UCSD-AML1 (cell line): ENCODE measurements around the gene ASIC3.
"Not testable (repeated sequence)": the region's sequence is repeated elsewhere in the genome, so short reads cannot be mapped to it uniquely, and the experiment has no call there.

Experiments used
- DNase-seq: peaks from one replicate; lab custom pipeline; 2025; ENCODE audit not compliant: unreplicated experiment; lab: John Stamatoyannopoulos, UW

Gene ASIC3

DNA sequence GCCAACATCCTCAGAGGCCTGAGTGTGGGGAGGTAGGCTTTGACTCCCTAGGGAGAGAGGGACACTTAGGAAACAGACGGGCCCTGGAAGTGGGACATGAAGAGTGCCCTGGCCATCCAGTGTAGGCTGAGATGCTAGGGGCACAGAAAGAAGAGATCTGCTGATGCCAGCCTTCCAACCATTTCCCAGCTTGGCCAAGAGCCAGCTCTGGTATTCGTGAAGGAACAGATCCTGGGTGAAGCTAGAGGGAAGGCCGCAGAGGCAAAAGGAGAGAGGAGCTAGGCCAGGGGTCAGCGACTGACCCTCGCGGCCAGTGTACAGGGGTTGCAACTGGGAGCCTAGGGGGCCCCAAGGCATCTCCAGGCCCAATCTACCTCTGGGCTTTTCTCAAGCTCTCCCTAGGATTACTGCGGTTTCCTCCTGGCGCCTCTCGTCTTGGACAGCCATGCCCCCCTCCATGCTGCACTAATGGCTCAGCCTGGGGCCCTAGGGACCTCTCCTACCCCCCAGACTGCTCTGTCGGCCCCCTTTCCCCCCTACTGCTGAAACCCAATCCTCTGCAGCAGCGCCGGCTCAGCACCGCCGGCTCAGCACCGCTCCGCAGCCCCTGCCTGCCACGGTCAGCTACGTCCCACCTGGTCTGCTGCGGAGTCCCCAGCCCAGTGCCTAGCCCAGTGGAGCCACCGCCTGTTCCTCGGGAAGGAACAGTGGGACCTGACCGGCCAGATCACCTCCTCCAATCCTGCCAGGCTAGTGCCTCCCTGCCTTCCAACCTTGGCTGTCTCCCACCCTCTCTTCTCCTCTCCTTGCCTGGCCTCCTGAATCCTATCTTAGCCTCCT lies at the start of gene ASIC3:
Gene ASIC3 (plus strand): TSS at position 556 of the 840 bp plus-strand sequence. CDS start 355 bp downstream, outside the sequence.
- DNase-seq: no peak

DNA sequence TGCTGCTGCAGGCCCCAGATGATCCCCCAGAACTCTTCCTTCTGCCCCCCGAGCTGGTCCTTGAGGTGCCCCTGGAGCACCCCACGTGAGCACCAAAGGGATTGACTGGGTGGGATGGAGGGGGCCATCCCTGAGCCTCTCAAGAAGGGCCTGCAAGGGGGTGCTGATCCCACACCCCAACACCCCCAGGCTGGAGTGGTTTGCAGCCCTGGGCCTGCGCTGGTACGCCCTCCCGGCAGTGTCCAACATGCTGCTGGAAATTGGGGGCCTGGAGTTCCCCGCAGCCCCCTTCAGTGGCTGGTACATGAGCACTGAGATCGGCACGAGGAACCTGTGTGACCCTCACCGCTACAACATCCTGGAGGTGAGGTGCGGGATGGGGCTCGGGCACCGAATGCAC lies 49.3 kb upstream of the ASIC3 start:
- no peak for DNase-seq

DNA sequence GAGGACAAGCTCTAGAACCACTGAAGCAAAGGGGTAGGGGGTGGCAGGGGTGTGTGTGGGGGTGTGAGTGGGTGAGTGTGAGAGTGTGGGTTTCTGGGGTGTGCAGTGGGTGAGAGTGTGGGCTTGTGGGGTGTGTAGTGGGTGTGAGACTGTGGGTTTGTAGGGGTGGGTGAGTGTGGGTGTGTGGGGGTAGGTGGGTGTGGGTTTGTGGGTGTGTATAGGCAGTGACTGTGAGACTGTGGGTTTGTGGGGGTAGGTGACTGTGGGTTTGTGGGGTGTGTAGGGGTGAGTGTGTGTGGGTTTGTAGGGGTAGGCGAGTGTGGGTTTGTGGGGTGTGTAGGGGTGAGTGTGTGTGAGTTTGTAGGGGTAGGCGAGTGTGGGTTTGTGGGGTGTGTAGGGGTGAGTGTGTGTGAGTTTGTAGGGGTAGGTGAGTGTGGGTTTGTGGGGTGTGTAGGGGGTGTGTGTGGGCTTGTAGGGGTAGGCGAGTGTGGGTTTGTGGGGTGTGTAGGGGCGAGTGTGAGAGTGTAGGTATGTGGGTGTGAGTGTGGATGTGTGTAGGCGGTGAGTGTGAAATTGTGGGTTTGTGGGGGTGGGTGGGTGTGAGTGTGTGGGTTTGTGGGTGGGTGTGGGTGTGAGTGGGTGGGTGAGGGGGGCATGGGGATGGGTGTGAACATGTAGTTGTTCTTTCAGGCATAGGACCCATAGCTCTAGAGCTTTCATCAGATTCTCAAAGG lies 48.7 kb upstream of the ASIC3 start:
- no peak for DNase-seq

DNA sequence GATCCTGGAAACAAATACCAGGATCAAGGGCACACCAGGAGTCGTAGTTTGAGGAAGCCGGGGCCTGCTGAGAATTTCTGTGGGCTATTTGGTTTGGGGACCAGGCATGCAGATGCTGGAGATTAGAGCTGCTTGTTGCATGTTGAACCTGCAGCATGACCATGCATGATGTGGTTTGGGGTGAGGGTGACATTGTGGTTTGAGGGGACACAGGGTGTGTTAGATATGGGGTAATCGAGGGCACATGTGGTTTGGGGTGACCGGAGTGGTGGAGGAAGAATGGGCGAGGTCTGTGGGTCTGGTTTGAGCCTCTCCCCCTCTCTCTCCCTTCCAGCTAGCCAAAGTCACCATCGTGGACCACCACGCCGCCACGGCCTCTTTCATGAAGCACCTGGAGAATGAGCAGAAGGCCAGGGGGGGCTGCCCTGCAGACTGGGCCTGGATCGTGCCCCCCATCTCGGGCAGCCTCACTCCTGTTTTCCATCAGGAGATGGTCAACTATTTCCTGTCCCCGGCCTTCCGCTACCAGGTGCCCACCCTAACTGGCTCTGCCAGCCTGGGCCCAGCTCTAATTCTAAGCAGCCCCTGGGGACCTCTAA lies 47.3 kb upstream of the ASIC3 start:
- DNase-seq: no peak

DNA sequence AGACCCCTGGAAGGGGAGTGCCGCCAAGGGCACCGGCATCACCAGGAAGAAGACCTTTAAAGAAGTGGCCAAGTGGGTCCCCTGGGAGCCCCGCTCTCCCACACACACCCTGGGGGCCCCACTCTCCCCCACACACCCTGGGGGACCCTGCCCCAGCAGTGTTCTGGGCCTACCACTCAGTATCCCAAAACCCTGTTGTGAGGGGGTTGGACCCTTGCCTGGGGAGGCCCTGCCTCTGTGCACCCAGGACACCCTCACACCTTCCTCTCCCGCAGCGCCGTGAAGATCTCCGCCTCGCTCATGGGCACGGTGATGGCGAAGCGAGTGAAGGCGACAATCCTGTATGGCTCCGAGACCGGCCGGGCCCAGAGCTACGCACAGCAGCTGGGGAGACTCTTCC lies 46.8 kb upstream of the ASIC3 start:
- no peak for DNase-seq

DNA sequence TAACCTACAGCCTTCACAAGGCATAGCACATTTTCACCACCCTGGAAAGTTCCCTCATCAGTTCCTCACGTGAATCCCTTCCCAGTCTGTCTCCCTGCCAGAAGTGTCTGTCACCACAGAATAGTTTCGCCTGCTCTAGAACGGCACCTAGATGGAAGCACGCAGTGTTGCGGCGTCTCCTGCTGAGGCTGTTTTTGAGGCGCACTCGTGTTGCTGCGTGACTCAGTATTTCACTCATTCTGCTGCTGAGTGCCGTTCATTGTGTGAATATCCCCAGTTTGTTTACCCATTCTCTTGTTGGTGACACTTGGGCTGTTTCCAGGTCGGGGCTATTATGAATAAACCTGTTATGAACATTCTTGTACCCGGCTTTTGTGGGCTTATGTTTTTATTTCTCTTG lies 44.8 kb upstream of the ASIC3 start:
- DNase-seq: no peak

DNA sequence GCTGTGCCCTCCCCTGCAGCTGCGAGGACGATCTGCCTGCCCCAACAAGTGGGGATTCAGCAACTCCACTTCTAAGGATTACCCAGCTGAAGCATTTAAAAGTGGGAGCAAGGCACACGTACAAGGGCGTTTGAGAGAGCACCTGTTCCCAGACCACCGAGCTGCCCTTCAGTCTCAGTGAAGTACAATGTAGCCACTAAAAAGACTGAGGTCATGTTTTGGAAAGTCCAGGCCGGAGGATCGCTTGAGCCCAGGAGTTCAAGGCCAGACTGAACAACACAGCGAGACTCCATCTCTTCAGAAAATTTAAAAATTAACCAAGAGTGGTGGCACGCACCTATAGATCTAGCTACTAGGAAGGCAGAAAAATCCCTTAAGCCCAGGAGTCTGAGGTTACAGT lies 42.8 kb upstream of the ASIC3 start:
- DNase-seq: no peak

DNA sequence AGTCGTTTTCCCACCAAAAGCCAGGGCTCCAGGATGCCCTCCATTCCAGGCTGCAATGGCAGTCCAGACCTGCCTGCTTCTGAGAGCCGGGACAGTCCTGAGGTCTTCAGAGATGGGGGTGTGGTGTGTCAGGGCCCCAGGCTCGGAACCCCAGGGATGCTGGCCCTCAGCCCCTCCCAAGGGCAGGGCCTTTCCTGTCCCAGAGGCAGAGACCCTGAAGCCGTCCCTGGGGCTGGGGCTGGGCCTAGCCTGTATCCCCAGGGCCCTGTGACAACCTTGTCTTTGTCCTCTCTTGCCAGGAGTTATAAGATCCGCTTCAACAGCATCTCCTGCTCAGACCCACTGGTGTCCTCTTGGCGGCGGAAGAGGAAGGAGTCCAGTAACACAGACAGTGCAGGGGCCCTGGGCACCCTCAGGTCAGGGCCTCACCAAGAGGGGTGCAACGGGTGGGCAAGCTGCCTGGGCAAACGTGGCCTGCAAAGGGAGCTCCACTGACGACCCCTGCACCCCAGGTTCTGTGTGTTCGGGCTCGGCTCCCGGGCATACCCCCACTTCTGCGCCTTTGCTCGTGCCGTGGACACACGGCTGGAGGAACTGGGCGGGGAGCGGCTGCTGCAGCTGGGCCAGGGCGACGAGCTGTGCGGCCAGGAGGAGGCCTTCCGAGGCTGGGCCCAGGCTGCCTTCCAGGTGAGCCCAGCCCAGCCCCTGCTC lies 41.6 kb upstream of the ASIC3 start:
- DNase-seq: no peak

DNA sequence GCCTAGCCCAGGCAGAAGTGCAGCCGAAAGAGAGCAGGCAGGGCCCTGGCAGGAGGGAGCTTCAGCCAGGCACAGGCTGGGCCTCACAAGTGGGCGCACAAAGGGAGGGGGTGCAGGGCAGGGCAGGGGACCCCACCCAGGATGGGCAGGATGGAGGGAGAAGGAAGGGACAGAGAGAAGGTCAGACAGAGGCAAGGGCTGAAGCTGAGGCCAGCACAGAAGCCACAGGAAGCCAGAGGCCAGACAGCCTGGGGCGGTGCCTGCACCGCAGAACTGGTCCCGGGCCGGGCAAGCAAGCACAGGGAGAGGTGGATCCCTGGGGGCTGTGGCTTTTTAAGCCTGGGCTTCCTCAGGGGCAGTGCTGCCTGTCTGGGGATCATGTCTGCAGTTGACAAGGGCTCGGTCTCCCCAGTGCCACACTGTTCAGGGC lies 40.8 kb upstream of the ASIC3 start:
- peak; percentile 15 for DNase-seq

DNA sequence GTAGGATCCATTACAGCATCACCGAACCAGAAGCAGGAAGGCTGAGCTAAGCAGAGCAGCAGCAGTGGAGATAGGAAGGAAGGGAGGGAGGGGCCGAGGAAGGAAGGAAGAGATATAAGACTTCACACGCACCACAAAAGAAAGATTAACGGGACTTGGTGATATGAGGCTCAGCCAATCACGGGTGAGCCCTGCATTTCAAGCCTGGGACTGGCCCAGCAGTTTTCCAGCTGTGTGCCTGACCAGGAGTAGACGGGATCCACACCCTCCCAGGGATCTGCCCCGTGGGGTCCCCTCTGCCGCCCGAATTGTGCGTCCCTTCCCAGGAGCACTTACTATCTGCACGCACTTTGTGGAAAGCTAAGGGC lies 40.2 kb upstream of the ASIC3 start:
- peak; percentile 16 for DNase-seq

DNA sequence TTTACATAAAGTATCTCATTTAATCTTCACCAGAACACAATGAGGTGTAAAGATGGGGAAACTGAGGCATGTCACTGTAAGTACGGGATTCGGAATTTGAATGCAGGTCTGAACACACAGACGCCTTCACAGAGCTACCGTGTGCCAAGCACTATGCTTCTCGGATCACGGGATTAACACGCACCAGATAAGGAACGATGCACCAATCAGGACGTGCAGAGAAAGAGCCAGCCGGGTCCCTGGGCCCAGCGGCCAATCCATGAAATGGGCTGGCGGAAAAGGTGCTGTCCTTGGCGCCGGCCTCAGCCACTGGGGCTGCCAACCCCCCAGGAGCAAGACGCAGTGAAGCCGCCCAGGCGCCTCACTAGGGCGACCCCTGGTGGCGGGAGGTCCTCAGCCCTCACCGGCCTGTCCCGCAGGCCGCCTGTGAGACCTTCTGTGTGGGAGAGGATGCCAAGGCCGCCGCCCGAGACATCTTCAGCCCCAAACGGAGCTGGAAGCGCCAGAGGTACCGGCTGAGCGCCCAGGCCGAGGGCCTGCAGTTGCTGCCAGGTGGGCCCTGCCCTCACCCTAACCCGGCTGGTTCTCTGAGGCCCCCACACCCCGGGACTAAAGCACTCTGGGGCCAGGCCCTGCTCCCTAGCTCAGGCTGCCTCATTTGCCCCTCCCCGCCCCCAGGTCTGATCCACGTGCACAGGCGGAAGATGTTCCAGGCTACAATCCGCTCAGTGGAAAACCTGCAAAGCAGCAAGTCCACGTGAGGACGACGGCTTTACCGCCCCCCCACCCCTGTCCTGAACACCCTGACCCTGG lies 39.6 kb upstream of the ASIC3 start:
- no peak for DNase-seq

DNA sequence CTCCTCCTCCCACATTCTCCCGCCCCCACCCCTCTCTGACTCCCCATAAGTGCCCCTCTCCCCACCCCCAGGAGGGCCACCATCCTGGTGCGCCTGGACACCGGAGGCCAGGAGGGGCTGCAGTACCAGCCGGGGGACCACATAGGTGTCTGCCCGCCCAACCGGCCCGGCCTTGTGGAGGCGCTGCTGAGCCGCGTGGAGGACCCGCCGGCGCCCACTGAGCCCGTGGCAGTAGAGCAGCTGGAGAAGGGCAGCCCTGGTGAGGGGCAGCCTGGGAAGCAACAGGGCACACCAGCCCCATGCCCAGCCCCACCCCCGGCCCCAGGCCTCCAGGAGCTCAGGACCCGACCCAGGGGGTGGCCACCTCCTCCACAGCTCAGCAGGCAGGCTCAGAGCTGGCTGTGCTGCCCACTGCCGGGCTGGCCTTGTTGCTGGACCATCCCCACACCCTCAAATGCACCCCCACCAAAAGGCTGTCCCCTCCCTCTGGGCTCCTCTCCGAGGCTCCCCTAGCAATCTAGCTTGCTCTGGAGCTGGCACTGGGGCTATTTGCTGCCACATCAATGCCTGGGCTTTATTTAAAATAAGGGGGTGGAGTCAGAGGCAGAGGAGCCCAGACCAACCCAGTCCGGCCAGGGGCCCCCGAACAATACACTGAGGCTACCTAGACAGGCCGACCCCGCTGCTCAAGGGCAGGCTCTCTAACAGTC lies 38.8 kb upstream of the ASIC3 start:
- no peak for DNase-seq

DNA sequence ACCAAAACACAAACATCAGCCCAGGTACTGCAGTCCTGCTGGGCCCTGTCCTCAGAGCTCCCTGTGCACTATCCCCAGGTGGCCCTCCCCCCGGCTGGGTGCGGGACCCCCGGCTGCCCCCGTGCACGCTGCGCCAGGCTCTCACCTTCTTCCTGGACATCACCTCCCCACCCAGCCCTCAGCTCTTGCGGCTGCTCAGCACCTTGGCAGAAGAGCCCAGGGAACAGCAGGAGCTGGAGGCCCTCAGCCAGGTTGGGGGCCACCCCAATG lies 38.4 kb upstream of the ASIC3 start:
- no peak for DNase-seq

DNA sequence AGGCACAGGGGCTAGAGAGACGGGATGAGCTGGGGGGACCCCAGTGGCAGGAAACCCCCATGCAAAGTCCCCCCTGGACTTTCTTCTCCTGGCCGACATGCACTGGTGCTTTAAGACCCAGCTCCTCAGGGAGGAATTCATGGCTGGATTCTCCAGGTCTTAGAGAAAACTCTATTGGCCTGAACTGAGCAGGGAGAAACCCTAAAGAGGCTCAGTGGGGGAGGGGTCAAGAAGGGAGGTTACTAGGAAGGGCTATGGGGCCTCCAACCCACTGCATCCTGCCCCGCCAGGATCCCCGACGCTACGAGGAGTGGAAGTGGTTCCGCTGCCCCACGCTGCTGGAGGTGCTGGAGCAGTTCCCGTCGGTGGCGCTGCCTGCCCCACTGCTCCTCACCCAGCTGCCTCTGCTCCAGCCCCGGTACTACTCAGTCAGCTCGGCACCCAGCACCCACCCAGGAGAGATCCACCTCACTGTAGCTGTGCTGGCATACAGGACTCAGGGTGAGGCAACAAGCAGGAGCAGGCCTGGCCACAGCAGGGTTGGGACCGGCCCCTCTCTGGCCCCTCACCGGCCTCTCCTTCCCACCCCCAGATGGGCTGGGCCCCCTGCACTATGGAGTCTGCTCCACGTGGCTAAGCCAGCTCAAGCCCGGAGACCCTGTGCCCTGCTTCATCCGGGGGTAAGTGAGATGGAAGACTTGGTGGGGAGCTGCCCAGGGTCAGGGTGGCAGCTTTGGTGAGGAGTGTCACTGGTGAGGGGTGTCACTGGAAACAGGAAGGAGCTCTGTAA lies 37.8 kb upstream of the ASIC3 start:
- DNase-seq: peak; percentile 51

DNA sequence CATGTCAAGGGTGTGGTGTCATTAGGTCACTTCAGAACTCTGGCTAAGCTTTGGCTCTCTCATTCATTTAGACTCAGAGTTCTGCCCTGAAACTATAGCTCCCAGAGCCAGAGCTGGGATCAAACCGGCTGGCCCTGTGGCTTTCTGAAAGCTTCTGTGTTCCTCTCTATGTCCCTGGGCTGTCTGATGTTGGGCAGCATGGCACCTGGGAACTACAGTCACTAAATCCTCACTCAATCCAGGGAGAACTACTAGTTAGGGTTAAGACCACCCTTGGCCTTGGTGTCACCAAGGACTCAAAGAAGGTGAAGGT lies 37.3 kb upstream of the ASIC3 start:
- DNase-seq: no peak

DNA sequence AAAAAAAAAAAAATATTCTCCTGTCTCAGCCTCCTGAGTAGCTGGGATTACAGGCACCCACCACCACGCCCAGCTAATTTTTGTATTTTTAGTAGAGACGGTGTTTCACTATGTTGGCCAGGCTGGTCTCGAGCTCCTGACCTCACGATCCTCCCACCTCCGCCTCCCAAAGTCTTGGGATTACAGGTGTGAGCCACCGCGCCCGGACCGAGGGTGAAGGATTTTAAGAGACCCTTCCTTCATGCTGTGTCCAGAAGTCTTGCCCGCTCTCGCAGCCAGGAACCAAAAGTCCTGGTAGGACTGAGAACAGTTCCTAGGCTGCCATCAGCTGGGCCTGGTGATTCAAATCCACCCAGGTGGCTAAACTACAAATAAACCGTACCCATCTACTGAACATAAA lies 36.7 kb upstream of the ASIC3 start:
- DNase-seq: not testable (repeated sequence)

DNA sequence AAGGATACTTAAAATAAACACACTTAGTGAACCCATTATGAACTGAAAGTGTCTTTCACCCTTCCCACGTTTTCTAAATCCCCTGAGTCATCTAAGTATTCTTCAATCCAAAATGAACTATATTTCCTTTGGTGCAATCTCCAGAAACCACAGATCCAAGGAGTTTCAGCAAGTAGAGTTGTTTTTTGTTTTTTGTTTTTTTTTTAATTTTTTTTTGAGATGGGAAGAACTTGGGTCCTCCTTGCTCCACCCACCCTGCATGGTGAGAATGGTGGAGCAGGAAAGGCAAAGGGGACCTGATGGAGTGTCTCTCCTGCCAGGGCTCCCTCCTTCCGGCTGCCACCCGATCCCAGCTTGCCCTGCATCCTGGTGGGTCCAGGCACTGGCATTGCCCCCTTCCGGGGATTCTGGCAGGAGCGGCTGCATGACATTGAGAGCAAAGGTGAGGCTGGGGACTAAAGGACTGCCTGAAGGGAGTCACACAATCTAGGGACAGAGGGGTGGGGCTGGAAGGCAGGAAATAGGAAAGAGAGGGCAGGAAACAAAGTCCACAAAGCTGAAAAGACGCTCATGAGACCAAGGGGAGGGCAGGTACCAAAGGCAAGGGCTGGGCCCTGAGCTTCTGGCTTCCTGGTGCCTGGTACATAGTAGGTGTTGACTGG lies 36.2 kb upstream of the ASIC3 start:
- DNase-seq: no peak

DNA sequence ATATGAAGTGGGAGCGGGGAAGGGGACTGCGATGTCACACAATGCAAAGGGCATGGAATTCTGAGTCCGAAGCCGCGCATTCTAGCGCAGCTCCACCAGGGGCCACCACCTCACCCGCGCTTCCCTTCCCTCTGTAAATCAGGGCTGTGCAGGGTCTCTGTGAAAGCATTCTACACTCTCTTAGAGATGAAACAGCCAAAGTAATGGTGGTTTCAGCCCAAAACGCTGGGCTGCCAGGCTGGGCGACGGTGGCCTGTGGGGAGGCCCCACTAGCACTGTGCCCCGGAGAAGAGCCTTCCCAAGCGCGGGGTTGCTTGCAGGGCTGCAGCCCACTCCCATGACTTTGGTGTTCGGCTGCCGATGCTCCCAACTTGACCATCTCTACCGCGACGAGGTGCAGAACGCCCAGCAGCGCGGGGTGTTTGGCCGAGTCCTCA lies 35.4 kb upstream of the ASIC3 start:
- no peak for DNase-seq

DNA sequence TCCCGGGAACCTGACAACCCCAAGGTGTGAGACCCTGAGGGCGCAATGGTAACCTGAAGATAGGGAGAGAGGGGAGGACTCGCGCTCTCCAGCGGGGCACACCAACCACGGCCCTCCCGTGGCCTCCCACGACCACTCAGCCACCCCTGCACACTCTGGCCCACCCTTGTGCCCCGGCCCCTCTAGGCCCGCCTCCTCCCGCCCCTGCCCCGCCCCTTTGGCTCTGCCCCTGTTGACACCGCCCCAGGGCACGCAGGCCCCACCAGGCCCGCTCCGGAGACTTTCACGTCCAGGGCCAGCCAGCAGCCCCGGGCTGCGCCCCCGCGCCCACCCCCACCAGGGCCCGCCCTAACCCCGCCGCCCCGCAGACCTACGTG lies 35.0 kb upstream of the ASIC3 start:
- DNase-seq: no peak
